Panc1 (cell line): Measurements from ENCODE around the gene NAGA.

Experiments used
- POLR2AphosphoS5 ChIP-seq: IDR thresholded peaks from 2 replicates; pipeline ENCODE4 v1.6.1; 2012; ENCODE audit warnings: mild to moderate bottlenecking, low read depth, low read length, moderate library complexity
- TCF7L2 ChIP-seq: IDR thresholded peaks from 2 replicates; pipeline ENCODE4 v1.6.1; 2011; ENCODE audit warnings: mild to moderate bottlenecking, low read depth, low read length, inconsistent platforms
- TF ChIP-seq, protein P1 (sequence below): fragments of 450-650 bp; IDR thresholded peaks from 2 replicates; pipeline ENCODE4 v1.5.1; 2017; ENCODE audit warnings: mild to moderate bottlenecking

DNA sequence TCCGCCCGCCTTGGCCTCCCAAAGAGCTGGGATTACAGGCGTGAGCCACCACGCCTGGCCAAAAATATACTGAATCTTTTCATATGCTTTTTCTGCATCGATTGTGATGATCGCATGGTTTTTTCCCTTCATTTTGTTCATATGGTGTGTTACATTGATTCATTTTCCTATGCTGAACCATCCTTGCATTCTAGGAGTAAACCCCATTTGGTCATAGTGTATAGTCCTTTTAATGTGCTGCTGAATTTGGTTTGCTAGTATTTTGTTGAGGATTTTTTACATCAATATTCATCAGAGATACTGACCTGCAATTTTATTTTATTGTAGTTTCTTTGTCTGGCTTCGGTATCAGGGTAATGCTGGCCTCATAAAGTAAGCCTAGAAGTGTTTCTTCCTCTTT is 59.8 kb downstream of the NAGA start:
- TF ChIP-seq, protein P1, sequence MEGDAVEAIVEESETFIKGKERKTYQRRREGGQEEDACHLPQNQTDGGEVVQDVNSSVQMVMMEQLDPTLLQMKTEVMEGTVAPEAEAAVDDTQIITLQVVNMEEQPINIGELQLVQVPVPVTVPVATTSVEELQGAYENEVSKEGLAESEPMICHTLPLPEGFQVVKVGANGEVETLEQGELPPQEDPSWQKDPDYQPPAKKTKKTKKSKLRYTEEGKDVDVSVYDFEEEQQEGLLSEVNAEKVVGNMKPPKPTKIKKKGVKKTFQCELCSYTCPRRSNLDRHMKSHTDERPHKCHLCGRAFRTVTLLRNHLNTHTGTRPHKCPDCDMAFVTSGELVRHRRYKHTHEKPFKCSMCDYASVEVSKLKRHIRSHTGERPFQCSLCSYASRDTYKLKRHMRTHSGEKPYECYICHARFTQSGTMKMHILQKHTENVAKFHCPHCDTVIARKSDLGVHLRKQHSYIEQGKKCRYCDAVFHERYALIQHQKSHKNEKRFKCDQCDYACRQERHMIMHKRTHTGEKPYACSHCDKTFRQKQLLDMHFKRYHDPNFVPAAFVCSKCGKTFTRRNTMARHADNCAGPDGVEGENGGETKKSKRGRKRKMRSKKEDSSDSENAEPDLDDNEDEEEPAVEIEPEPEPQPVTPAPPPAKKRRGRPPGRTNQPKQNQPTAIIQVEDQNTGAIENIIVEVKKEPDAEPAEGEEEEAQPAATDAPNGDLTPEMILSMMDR, result no peak
- TF ChIP-seq POLR2AphosphoS5, result no peak
- no peak for TF ChIP-seq TCF7L2
